Measurements from ENCODE around the gene MPHOSPH6. TPM values are rescaled to one million over a fixed set of nuclear protein-coding genes. Genes with fewer than 3 reads are reported as not detected.

The MPHOSPH6 gene
- total RNA-seq, 1 donor from 2014 or later = 24.3 TPM

GRCh38 chr16:82192665-82193064 lies 22.6 kb upstream of the MPHOSPH6 start:
- Histone ChIP-seq H3K36me3 (no peaks in the 10 kb centered on the region), H3K4me3 (no peak overlapping the region), H3K4me1 (peaks cover 11% of the 10 kb centered on the region), H3K9me3 (no peaks in the 10 kb centered on the region), H3K27ac (peak overlapping the region; percentile 50), H3K27me3 (ENCODE audit: low read depth) (no peaks in the 10 kb centered on the region)
- peak; percentile 78 to 86 for ATAC-seq
- no peak for TF ChIP-seq CTCF (IDR thresholded peaks at IDR 0.05)
- intact Hi-C loops (cut with DNase I) = no loop called here
- DNase-seq = no peak

- DNase-seq (no peak), ATAC-seq (peak in 1 of 2 donors; percentile 38)
- intact Hi-C loops (cut with DNase I) = no loop called here
- H3K4me1 ChIP-seq = peaks cover 6% of the 10 kb centered on the region
- H3K27ac ChIP-seq = no peak overlapping the region
- H3K4me3 ChIP-seq = no peak overlapping the region
- no peaks in the 10 kb centered on the region for H3K9me3 ChIP-seq
- TF ChIP-seq CTCF (IDR thresholded peaks at IDR 0.05) = no peak
- no peaks in the 10 kb centered on the region for H3K36me3 ChIP-seq
- H3K27me3 ChIP-seq (ENCODE audit: low read depth) = no peaks in the 10 kb centered on the region
These were observed 20.4 kb upstream of the MPHOSPH6 start for GRCh38 chr16:82190386-82190785.

- Histone ChIP-seq H3K9me3 (no peaks in the 10 kb centered on the region), H3K4me1 (peaks cover 18% of the 10 kb centered on the region), H3K27me3 (ENCODE audit: low read depth) (no peaks in the 10 kb centered on the region), H3K36me3 (no peaks in the 10 kb centered on the region), H3K27ac (no peak overlapping the region), H3K4me3 (no peak overlapping the region)
- TF ChIP-seq CTCF (IDR thresholded peaks at IDR 0.05) = no peak
- intact Hi-C loops (cut with DNase I) = no loop called here
- ATAC-seq (no peak), DNase-seq (no peak)
These were observed 17.8 kb upstream of the MPHOSPH6 start for GRCh38 chr16:82187829-82188228.

- Histone ChIP-seq H3K4me1 (peaks cover 18% of the 10 kb centered on the region), H3K36me3 (no peaks in the 10 kb centered on the region), H3K9me3 (no peaks in the 10 kb centered on the region), H3K27me3 (ENCODE audit: low read depth) (no peaks in the 10 kb centered on the region), H3K27ac (no peak overlapping the region), H3K4me3 (no peak overlapping the region)
- intact Hi-C loops (cut with DNase I) = no loop called here
- ATAC-seq = peak in 1 of 2 donors; percentile 22
- DNase-seq = no peak
- TF ChIP-seq CTCF (IDR thresholded peaks at IDR 0.05) = no peak
These were observed 15.0 kb upstream of the MPHOSPH6 start for GRCh38 chr16:82185012-82185411.

GRCh38 chr16:82184213-82184612 lies 14.2 kb upstream of the MPHOSPH6 start:
- H3K27me3 ChIP-seq (ENCODE audit: low read depth) = no peaks in the 10 kb centered on the region
- no peaks in the 10 kb centered on the region for H3K9me3 ChIP-seq
- ATAC-seq (peak in 1 of 2 donors; percentile 74), DNase-seq (no peak)
- H3K4me3 ChIP-seq = no peak overlapping the region
- H3K27ac ChIP-seq = no peak overlapping the region
- no peak for TF ChIP-seq CTCF (IDR thresholded peaks at IDR 0.05)
- intact Hi-C loops (cut with DNase I) = no loop called here
- H3K36me3 ChIP-seq = no peaks in the 10 kb centered on the region
- H3K4me1 ChIP-seq = peaks cover 13% of the 10 kb centered on the region

GRCh38 chr16:82183004-82183397 lies 13.0 kb upstream of the MPHOSPH6 start:
- peaks cover 13% of the 10 kb centered on the region for H3K4me1 ChIP-seq
- H3K4me3 ChIP-seq = no peak overlapping the region
- no peak for TF ChIP-seq CTCF (IDR thresholded peaks at IDR 0.05)
- no peak for DNase-seq
- ATAC-seq = peak; percentile 51 to 70
- H3K9me3 ChIP-seq = no peaks in the 10 kb centered on the region
- no peaks in the 10 kb centered on the region for H3K36me3 ChIP-seq
- H3K27me3 ChIP-seq (ENCODE audit: low read depth) = no peaks in the 10 kb centered on the region
- H3K27ac ChIP-seq = no peak overlapping the region
- intact Hi-C loops (cut with DNase I) = no loop called here
